ENCODE measurements around the gene SYT1.

The SYT1 gene

GRCh38 chr12:78863482-78864402, 832 bp upstream of the SYT1 start:
- TF ChIP-seq CTCF (IDR thresholded peaks at IDR 0.05), result peak; percentile 9; the same call in 1 of the 2 replicates
- no peak for TF ChIP-seq ZFX (IDR thresholded peaks at IDR 0.05; ENCODE audit: borderline replicate concordance)
- H3K27ac ChIP-seq, result peak overlapping the region; percentile 81

GRCh38 chr12:78864870-78865463, 393 bp downstream of the SYT1 start:
- TF ChIP-seq ZFX (IDR thresholded peaks at IDR 0.05; ENCODE audit: borderline replicate concordance), result no peak
- no peak for TF ChIP-seq CTCF (IDR thresholded peaks at IDR 0.05)
- H3K27ac ChIP-seq, result no peak overlapping the region

- TF ChIP-seq ZFX (IDR thresholded peaks at IDR 0.05; ENCODE audit: borderline replicate concordance) (no peak), CTCF (IDR thresholded peaks at IDR 0.05) (no peak)
- no peak overlapping the region for H3K27ac ChIP-seq
Measured at GRCh38 chr12:78865516-78865915, 942 bp downstream of the SYT1 start.

- no peak for TF ChIP-seq CTCF (IDR thresholded peaks at IDR 0.05)
- TF ChIP-seq ZFX (IDR thresholded peaks at IDR 0.05; ENCODE audit: borderline replicate concordance), result no peak
- no peak overlapping the region for H3K27ac ChIP-seq
Measured at GRCh38 chr12:78866518-78866917, 1.9 kb downstream of the SYT1 start.

GRCh38 chr12:78870539-78870938, 6.0 kb downstream of the SYT1 start:
- H3K27ac ChIP-seq, result no peak overlapping the region
- TF ChIP-seq CTCF (IDR thresholded peaks at IDR 0.05) (no peak), ZFX (IDR thresholded peaks at IDR 0.05; ENCODE audit: borderline replicate concordance) (no peak)

GRCh38 chr12:78871566-78871965, 7.0 kb downstream of the SYT1 start:
- H3K27ac ChIP-seq, result no peak overlapping the region
- TF ChIP-seq ZFX (IDR thresholded peaks at IDR 0.05; ENCODE audit: borderline replicate concordance) (no peak), CTCF (IDR thresholded peaks at IDR 0.05) (no peak)

- no peak overlapping the region for H3K27ac ChIP-seq
- TF ChIP-seq ZFX (IDR thresholded peaks at IDR 0.05; ENCODE audit: borderline replicate concordance), result no peak
- TF ChIP-seq CTCF (IDR thresholded peaks at IDR 0.05), result no peak
Measured at GRCh38 chr12:78878459-78878858, 13.9 kb downstream of the SYT1 start.

Measured in 22Rv1 (cell line).